ENCODE data around the gene SLC2A13. TPM values are rescaled to one million over a fixed set of nuclear protein-coding genes. Genes with fewer than 3 reads are reported as not detected.

The SLC2A13 gene
- polyA plus RNA-seq, 4 donors: 1.1 to 28.5 (median 3.0) TPM

DNA sequence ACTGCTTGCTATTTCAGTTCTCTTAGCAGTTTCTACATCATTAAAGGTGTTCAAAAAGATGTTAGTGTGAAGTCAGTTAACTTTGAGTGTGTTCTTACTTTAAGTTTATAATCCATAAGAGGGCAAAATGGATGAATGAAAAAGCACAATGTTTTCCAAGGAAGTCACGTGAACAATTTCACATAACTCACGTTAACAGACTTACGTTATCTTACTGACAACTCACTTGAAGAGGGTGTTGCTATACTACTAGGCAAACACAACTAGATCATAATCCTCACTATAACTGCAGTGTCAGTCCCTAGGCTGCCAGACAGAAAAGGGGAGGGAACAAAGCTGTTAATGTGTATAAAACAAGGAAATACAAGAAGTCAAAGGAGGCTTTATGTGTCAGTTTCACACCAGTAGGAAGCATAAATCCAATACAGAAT lies 6.4 kb downstream of the SLC2A13 start:
- Histone ChIP-seq H3K4me3 (ENCODE audit: low read depth in 1 of 3, low read length in 3 of 3) (no peak overlapping the region), H3K27ac (ENCODE audit: low read depth in 1 of 3, low read length in 2 of 3) (peak overlapping the region in 1 of 3 donors; percentile 74), H3K4me1 (ENCODE audit: control insufficient read depth in 3 of 3, insufficient read depth in 2 of 3, low read depth in 1 of 3, low read length in 2 of 3) (peaks cover 0 to 27% (median 1%) of the 10 kb centered on the region in 3 donors), H3K36me3 (ENCODE audit: control insufficient read depth in 3 of 3, insufficient read depth in 2 of 3, low read depth in 1 of 3, low read length in 3 of 3) (no peaks in the 10 kb centered on the region), H3K27me3 (ENCODE audit: control insufficient read depth in 3 of 3, insufficient read depth in 3 of 3, low read length in 3 of 3) (no peaks in the 10 kb centered on the region), H3K9me3 (ENCODE audit: control insufficient read depth in 2 of 2, insufficient read depth in 1 of 2, low read depth in 1 of 2, low read length in 1 of 2) (no peaks in the 10 kb centered on the region)
- 14 to 44% (median 31%) methylated on average over 3 of the region's 3 CpGs for WGBS, 3 donors
- peak; percentile 87 to 89 for DNase-seq
- FAIRE-seq: peak; percentile 36

GRCh38 chr12:40098406-40099145 lies 7.3 kb downstream of the SLC2A13 start:
- 97 to 98% (median 97%) methylated on average over 11 of the region's 11 CpGs for WGBS, 3 donors
- FAIRE-seq (no peak), DNase-seq (peak in 1 of 2 donors; percentile 1)
- Histone ChIP-seq H3K27me3 (ENCODE audit: control insufficient read depth in 3 of 3, insufficient read depth in 3 of 3, low read length in 3 of 3) (no peaks in the 10 kb centered on the region), H3K4me1 (ENCODE audit: control insufficient read depth in 3 of 3, insufficient read depth in 2 of 3, low read depth in 1 of 3, low read length in 2 of 3) (peaks cover 0 to 20% (median 0%) of the 10 kb centered on the region in 3 donors), H3K27ac (ENCODE audit: low read depth in 1 of 3, low read length in 2 of 3) (peak overlapping the region in 1 of 3 donors; percentile 74), H3K4me3 (ENCODE audit: low read depth in 1 of 3, low read length in 3 of 3) (no peak overlapping the region), H3K9me3 (ENCODE audit: control insufficient read depth in 2 of 2, insufficient read depth in 1 of 2, low read depth in 1 of 2, low read length in 1 of 2) (no peaks in the 10 kb centered on the region), H3K36me3 (ENCODE audit: control insufficient read depth in 3 of 3, insufficient read depth in 2 of 3, low read depth in 1 of 3, low read length in 3 of 3) (no peaks in the 10 kb centered on the region)

- DNase-seq (no peak), FAIRE-seq (no peak)
- 94 to 96% (median 96%) methylated on average over 4 of the region's 4 CpGs for WGBS, 3 donors
- Histone ChIP-seq H3K4me1 (ENCODE audit: control insufficient read depth in 3 of 3, insufficient read depth in 2 of 3, low read depth in 1 of 3, low read length in 2 of 3) (no peaks in the 10 kb centered on the region), H3K4me3 (ENCODE audit: low read depth in 1 of 3, low read length in 3 of 3) (no peak overlapping the region), H3K27me3 (ENCODE audit: control insufficient read depth in 3 of 3, insufficient read depth in 3 of 3, low read length in 3 of 3) (no peaks in the 10 kb centered on the region), H3K36me3 (ENCODE audit: control insufficient read depth in 3 of 3, insufficient read depth in 2 of 3, low read depth in 1 of 3, low read length in 3 of 3) (no peaks in the 10 kb centered on the region), H3K27ac (ENCODE audit: low read depth in 1 of 3, low read length in 2 of 3) (no peak overlapping the region), H3K9me3 (ENCODE audit: control insufficient read depth in 2 of 2, insufficient read depth in 1 of 2, low read depth in 1 of 2, low read length in 1 of 2) (no peaks in the 10 kb centered on the region)
Measured at GRCh38 chr12:40093512-40093911, 12.4 kb downstream of the SLC2A13 start.

DNA sequence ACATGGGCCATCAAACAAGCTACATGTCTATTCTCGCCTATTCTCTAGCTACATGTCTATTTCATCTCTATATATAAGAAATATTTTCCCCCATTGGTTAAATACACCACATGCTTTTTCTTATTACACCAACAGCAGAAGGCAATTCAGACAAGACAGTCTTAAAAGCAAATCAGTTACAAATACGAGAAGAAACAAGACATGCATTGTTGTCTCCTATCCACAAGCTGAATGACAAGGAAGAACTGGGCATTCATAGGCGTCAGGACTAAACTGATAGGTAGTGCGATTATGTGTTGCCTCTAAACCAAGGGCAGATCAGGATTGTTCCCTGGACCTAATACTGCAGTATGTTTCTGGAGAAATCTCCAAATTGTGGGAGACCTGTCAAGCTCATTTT lies 19.4 kb downstream of the SLC2A13 start:
- DNase-seq (no peak), FAIRE-seq (no peak)
- no peak overlapping the region for H3K27ac ChIP-seq (ENCODE audit: low read depth in 1 of 3, low read length in 2 of 3)
- WGBS, 3 donors: 94 to 95% (median 95%) methylated on average over 4 of the region's 4 CpGs
- no peaks in the 10 kb centered on the region for H3K27me3 ChIP-seq (ENCODE audit: control insufficient read depth in 3 of 3, insufficient read depth in 3 of 3, low read length in 3 of 3)
- H3K4me3 ChIP-seq (ENCODE audit: low read depth in 1 of 3, low read length in 3 of 3): no peak overlapping the region
- H3K9me3 ChIP-seq (ENCODE audit: control insufficient read depth in 2 of 2, insufficient read depth in 1 of 2, low read depth in 1 of 2, low read length in 1 of 2): peaks cover 0 to 10% of the 10 kb centered on the region in 2 donors
- no peaks in the 10 kb centered on the region for H3K4me1 ChIP-seq (ENCODE audit: control insufficient read depth in 3 of 3, insufficient read depth in 2 of 3, low read depth in 1 of 3, low read length in 2 of 3)
- peaks cover 0 to 6% (median 0%) of the 10 kb centered on the region in 3 donors for H3K36me3 ChIP-seq (ENCODE audit: control insufficient read depth in 3 of 3, insufficient read depth in 2 of 3, low read depth in 1 of 3, low read length in 3 of 3)

DNA sequence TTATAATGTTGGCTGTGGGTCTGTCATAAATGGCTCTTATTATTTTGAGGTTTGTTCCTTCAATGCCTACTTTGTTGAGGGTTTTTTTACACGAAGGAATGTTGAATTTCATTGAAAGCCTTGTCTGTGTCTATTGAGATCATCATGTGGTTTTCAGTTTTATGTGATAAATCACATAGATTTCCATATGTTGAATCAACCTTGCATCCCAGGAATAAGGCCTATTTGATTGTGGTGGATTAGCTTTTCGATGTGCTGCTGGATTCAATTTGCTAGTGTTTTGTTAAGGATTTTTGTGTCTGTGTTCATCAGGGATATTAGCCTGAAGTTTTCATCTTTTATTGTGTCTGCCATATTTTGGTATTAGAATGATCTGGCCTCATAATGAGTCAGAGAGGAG lies 27.6 kb downstream of the SLC2A13 start:
- FAIRE-seq: no peak
- H3K36me3 ChIP-seq (ENCODE audit: control insufficient read depth in 3 of 3, insufficient read depth in 2 of 3, low read depth in 1 of 3, low read length in 3 of 3): peaks cover 0 to 6% (median 0%) of the 10 kb centered on the region in 3 donors
- DNase-seq: no peak

DNA sequence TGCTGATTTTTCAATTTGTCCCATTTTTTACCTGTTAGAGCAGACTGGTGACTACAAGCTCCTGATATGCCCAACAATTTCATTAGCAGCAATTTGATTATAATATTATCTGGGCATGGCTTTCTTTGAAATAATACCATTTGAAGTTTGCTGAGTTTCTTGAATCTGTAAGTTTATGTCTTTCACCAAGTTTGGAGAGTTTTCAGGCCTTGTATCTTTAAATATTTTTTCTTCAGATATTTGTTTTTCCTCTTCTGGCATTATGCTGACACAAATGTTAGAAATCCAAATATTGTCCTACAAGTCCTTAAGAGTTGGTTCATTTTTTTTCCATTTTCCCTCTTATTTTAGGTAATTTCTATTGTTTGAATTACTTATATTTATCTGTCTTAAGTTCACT lies 30.4 kb downstream of the SLC2A13 start:
- Histone ChIP-seq H3K27me3 (ENCODE audit: control insufficient read depth in 3 of 3, insufficient read depth in 3 of 3, low read length in 3 of 3) (no peaks in the 10 kb centered on the region), H3K4me3 (ENCODE audit: low read depth in 1 of 3, low read length in 3 of 3) (no peak overlapping the region), H3K4me1 (ENCODE audit: control insufficient read depth in 3 of 3, insufficient read depth in 2 of 3, low read depth in 1 of 3, low read length in 2 of 3) (no peaks in the 10 kb centered on the region), H3K36me3 (ENCODE audit: control insufficient read depth in 3 of 3, insufficient read depth in 2 of 3, low read depth in 1 of 3, low read length in 3 of 3) (no peaks in the 10 kb centered on the region), H3K27ac (ENCODE audit: low read depth in 1 of 3, low read length in 2 of 3) (no peak overlapping the region), H3K9me3 (ENCODE audit: control insufficient read depth in 2 of 2, insufficient read depth in 1 of 2, low read depth in 1 of 2, low read length in 1 of 2) (peaks cover 0 to 4% of the 10 kb centered on the region in 2 donors)
- DNase-seq (no peak), FAIRE-seq (no peak)

More for the DNA sequence above, 27.6 kb downstream of the SLC2A13 start:
- H3K9me3 ChIP-seq (ENCODE audit: control insufficient read depth in 2 of 2, insufficient read depth in 1 of 2, low read depth in 1 of 2, low read length in 1 of 2): peaks cover 0 to 14% of the 10 kb centered on the region in 2 donors
- 86 to 93% (median 91%) methylated on average over 2 of the region's 2 CpGs for WGBS, 3 donors
- H3K4me3 ChIP-seq (ENCODE audit: low read depth in 1 of 3, low read length in 3 of 3): no peak overlapping the region
- no peak overlapping the region for H3K27ac ChIP-seq (ENCODE audit: low read depth in 1 of 3, low read length in 2 of 3)
- no peaks in the 10 kb centered on the region for H3K27me3 ChIP-seq (ENCODE audit: control insufficient read depth in 3 of 3, insufficient read depth in 3 of 3, low read length in 3 of 3)
- H3K4me1 ChIP-seq (ENCODE audit: control insufficient read depth in 3 of 3, insufficient read depth in 2 of 3, low read depth in 1 of 3, low read length in 2 of 3): no peaks in the 10 kb centered on the region

DNA sequence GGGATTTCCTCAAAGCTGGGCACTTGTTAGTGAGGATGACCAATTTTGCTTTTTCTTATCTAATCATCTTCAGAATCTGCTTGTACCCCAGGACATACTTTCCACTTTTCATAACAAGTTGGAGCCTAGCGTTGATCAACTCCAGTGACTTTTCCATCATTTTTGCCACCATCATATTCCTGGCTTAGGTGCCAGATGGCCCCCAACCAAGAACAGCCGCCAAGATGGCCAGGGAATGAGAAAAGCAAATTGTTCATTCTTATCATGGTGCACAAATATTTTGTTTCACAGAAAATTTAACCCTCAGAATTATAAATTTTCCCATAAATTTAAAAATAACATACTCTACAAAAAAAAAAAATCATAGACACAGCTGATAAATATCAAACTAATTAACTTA lies 37.5 kb downstream of the SLC2A13 start:
- DNase-seq (no peak), FAIRE-seq (no peak)
- Histone ChIP-seq H3K27ac (ENCODE audit: low read depth in 1 of 3, low read length in 2 of 3) (no peak overlapping the region), H3K27me3 (ENCODE audit: control insufficient read depth in 3 of 3, insufficient read depth in 3 of 3, low read length in 3 of 3) (no peaks in the 10 kb centered on the region), H3K36me3 (ENCODE audit: control insufficient read depth in 3 of 3, insufficient read depth in 2 of 3, low read depth in 1 of 3, low read length in 3 of 3) (no peaks in the 10 kb centered on the region), H3K4me3 (ENCODE audit: low read depth in 1 of 3, low read length in 3 of 3) (no peak overlapping the region), H3K9me3 (ENCODE audit: control insufficient read depth in 2 of 2, insufficient read depth in 1 of 2, low read depth in 1 of 2, low read length in 1 of 2) (no peaks in the 10 kb centered on the region), H3K4me1 (ENCODE audit: control insufficient read depth in 3 of 3, insufficient read depth in 2 of 3, low read depth in 1 of 3, low read length in 2 of 3) (no peaks in the 10 kb centered on the region)
- WGBS, 3 donors: 92 to 98% (median 97%) methylated on average over 2 of the region's 2 CpGs

DNA sequence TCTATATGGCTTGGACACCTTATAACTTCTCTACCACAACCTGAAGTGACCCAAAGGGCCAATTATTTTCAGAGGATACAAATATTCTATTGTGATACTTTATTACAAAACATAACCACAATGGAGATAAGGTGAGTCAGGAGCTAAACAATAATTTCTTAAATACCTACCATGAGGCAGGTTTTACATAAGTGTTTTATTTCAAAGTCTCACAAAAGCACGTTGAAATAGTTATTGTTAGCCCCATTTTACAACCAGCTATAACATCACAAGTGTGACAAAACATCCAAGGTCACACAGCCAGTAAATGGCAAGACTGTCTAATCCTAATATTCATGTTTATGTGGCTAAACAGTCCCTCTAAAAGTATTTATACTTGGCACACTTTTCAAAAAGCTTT lies 40.2 kb downstream of the SLC2A13 start:
- Histone ChIP-seq H3K27ac (ENCODE audit: low read depth in 1 of 3, low read length in 2 of 3) (no peak overlapping the region), H3K4me1 (ENCODE audit: control insufficient read depth in 3 of 3, insufficient read depth in 2 of 3, low read depth in 1 of 3, low read length in 2 of 3) (no peaks in the 10 kb centered on the region), H3K9me3 (ENCODE audit: control insufficient read depth in 2 of 2, insufficient read depth in 1 of 2, low read depth in 1 of 2, low read length in 1 of 2) (no peaks in the 10 kb centered on the region), H3K27me3 (ENCODE audit: control insufficient read depth in 3 of 3, insufficient read depth in 3 of 3, low read length in 3 of 3) (no peaks in the 10 kb centered on the region), H3K4me3 (ENCODE audit: low read depth in 1 of 3, low read length in 3 of 3) (no peak overlapping the region), H3K36me3 (ENCODE audit: control insufficient read depth in 3 of 3, insufficient read depth in 2 of 3, low read depth in 1 of 3, low read length in 3 of 3) (no peaks in the 10 kb centered on the region)
- 9 to 29% (median 21%) methylated on average over 1 of the region's 1 CpG for WGBS, 3 donors
- FAIRE-seq: no peak
- DNase-seq: no peak

DNA sequence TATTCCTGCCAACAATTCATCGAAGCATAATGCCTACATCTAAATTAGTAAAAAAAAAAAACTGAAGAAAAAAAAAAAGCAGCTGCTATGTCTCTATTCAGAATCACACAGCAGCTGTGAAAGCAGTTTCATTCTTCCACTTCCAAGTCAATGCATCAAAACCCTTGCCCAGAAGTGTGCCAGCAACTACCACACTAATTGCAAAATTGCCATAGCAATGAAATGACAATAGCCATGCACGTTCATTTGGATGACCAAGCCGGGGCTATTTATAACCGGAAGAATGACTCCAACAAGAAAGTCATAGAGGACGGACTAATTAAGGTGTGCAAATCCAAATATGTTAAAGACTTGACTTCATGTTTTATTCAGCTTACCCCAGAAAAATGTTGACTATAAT lies 42.5 kb downstream of the SLC2A13 start:
- no peaks in the 10 kb centered on the region for H3K36me3 ChIP-seq (ENCODE audit: control insufficient read depth in 3 of 3, insufficient read depth in 2 of 3, low read depth in 1 of 3, low read length in 3 of 3)
- H3K27ac ChIP-seq (ENCODE audit: low read depth in 1 of 3, low read length in 2 of 3): no peak overlapping the region
- DNase-seq (no peak), FAIRE-seq (no peak)
- H3K9me3 ChIP-seq (ENCODE audit: control insufficient read depth in 2 of 2, insufficient read depth in 1 of 2, low read depth in 1 of 2, low read length in 1 of 2): no peaks in the 10 kb centered on the region
- no peaks in the 10 kb centered on the region for H3K27me3 ChIP-seq (ENCODE audit: control insufficient read depth in 3 of 3, insufficient read depth in 3 of 3, low read length in 3 of 3)
- WGBS, 3 donors: 43 to 70% (median 65%) methylated on average over 5 of the region's 5 CpGs
- H3K4me3 ChIP-seq (ENCODE audit: low read depth in 1 of 3, low read length in 3 of 3): no peak overlapping the region
- H3K4me1 ChIP-seq (ENCODE audit: control insufficient read depth in 3 of 3, insufficient read depth in 2 of 3, low read depth in 1 of 3, low read length in 2 of 3): peaks cover 0 to 4% (median 0%) of the 10 kb centered on the region in 3 donors
